ENCODE data around the gene GSK3B.

GSK3B gene

DNA sequence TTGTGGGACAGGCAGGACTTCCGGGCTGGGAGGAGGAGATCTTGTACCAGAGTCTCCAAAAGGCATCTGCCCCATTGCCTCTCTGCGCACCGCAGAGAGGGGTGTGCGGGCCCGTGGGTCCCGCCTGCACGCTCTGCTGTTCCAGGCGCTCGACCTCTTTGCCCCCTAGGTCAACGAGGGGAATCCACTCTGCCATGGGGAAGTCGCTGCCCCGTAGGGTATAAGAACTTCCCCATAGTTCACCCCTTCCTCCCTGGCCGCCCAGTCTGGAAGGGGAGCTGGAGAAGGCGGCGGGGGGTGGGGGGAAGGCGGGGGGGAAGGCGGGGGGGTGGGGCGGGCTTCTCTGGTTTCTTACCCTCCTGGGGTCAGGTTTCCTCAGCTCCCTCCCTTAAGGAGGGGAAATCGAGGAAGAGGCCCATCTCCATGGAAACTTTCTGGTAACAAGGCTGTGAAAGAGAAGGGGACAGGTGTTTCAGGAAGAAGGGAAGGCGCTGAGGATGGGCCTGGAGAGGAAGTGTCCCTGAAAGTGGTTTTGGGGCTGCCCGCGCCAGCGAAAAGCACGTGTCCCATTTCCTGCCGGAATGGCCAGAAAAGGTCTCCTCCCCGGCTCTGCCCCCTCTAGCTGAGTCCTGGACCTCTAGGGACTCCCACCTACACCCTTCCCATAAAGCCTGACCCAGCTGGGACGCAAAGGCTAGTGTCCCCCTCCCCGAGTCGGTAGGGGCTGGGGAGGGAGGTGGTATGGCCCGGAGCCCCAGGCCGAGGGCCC lies 284.8 kb downstream of the GSK3B start:
- no peak for DNase-seq

DNA sequence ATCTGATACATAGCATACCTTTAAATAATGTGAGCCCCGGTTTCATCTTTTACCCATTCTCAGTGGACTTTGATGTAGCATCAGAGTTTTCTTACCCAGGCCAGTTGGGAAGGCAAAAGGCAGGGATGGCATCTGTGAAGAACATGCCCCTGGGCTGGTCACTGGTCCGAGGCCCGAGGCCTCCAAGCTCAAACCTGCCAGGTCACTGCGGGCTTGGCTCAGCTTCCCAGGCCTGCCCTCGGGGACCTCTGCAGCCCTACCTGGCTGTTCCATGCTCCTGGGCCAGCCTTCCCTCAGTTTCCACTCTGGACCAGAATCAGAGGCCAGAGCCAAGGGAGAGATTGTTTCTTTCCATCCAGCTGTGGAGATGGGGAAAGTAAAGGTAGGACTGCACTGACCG lies 285.4 kb downstream of the GSK3B start:
- DNase-seq: no peak

DNA sequence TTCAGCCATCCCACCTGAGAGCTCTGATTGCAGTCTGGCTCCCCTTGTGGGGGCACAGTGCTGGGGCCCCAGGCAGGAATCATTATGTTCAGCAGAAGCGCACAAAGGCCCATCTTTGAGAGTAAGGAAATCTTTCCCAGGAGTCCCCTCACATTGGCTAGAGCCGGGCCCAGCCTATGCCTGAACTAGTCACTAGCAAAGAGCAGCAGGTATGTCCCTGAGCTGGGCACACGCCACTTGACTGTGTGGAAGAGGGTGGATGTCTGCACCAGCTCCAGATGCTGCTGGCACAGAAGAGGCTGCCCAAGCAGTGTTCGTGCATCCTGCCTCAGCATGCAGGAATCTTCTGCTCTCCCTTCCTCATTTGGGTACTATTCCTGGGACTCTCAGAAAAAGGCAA lies 286.0 kb downstream of the GSK3B start:
- no peak for DNase-seq

DNA sequence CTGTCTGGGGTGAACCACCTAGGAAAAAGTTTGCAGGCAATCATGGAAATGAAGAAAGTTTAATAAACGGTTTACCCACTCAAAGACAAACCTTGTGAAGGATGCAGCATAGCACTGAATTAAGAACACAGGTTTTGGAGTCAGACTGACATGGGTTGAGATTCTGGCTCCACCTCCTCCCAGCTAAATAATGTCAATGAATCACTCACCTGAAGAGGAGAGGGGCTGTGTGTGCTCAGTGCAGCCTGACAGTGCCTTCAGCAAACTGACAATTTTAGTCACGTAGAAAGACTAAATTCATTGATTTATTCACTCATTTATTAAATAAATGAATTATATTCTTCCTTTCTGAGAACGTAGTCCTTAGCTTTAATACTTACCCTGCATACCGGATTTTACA lies 293.4 kb downstream of the GSK3B start:
- no peak for DNase-seq

DNA sequence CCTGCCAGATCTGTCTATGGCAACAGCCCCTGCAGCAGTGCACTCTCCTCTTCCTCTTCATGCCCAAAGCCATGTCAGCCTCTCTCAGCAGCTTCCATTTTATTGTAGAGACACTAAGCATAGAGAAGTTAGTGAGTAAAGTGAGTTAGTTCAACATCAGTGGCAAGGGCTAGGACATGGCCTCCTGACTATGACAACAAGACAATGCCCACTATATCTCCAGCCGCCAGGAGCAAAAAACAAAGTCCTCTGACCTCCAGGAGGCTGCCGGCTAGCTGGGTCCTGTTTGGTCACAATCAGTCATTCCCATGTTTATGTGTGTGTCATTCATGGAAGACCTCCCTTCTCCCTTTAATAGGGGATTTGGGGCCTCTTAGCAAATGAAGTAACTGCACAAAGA lies 297.5 kb downstream of the GSK3B start:
- DNase-seq: no peak

DNA sequence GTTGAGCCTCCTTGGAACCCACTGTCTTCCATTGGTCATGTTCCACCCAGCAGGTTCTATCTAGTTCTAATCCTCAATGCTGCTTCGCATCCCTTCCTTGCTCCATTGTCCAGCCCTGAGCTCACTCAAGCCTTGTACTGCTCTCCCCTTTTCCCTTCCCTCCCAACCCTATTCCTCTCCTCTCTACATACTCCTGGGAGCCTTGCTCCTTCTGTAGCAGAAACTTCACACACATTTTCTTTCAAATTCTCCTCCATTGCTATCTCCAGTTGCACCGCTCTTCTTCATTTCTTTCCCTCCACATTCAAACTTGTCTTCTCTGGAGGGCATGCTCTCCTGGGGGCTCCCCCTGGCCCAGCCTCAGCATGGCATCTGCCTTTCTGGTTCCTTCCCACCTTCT lies 297.9 kb downstream of the GSK3B start:
- no peak for DNase-seq

DNA sequence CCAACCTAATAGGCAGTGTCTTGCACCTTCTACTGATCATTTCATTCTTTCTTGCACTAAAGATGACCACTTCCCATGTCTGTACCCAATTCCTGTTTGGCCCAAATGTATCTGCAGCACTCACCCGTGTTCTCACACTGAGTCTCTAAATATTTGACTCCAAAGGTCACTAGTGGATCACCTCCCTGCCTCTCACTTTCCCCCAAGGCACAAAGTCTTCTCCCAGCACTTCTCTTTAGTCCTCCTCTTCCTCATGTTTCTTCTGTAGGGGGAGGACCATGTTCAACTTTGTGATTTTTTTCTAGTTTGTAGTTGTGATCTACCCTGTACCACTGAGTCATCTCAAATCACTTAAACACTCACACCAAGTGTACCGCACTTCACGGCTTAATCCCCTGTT lies 298.4 kb downstream of the GSK3B start:
- DNase-seq: no peak

DNA sequence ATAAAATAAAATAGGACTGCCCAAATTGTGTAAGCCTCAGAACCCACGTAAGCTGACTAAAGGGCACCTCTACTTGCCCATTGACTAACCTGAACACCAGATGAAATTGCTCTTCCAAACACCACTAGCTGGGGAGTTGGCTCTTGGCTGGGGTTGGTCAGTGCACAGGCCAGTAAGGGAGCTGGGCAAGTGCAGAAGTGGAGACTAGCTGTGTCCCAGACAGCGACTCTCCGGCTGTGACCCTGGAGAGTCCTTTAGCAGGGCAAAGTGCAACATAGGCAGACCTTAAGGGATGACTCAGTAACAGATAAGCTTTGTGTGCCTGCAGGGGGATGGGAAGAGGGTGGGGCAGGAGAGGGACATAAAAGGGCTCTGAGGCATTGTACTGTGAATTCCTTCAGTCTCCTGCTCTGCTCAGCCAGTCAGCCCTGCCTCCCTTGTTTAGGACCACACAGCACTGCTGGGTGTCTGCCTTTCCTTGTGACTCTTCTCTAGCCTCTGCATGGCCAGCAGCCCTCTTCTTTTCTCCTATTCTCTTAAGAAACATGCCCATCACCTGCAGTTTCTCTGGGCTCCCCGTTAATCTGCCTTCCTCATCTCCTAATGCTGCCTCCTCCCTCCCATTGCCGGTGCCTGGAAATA lies 299.2 kb downstream of the GSK3B start:
- DNase-seq: no peak

DNA sequence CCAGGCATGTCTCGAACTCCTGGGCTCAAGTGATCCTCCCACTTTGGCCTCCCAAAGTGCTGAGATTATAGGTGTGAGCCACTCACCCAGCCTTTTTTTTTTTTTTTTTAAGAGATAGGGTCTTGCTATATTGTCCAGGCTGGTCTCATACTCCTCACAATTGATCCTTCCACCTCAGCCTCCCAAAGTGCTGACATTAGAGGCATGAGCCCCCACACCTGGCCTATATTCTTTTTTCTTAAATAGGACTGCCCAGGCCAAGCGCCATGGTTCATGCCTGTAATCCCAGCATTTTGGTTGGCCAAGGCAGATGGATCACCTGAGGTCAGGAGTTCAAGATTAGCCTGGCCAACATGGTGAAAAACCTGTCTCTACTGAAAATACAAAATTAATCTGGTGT lies 299.8 kb downstream of the GSK3B start:
- no peak for DNase-seq

DNA sequence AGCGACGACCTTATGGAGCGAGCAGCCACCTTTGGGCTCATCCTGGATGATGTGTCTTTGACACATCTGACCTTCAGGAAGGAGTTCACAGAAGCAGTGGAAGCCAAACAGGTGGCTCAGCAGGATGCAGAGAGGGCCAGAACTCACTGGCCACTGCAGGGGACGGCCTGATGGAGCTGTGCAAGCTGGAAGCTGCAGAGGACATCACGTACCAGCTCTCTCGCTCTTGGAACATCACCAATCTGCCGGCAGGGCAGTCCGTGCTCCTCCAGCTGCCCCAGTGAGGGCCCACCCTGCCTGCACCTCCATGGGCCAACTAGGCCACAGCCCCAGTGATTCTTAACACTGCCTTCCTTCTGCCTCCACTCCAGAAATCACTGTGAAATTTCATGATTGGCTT lies 302.0 kb downstream of the GSK3B start:
- DNase-seq: no peak

DNA sequence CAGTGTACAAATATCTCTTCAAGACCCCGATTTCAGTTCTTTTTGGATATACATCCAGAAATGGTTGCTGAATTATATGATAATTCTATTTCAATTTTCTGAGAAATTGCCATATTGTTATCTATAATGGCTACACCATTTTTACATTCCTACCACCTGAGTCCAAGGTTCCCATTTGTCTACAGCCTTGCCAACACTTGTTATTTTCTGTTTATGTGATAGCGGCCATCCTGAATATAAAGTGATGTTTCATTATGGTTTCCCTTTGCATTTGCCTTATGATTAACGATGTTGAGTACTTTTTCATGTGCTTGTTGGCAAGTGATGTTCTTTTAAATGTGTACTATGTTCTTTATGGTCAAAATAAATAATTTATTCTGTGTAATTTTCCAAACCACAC lies 303.9 kb downstream of the GSK3B start:
- no peak for DNase-seq

DNA sequence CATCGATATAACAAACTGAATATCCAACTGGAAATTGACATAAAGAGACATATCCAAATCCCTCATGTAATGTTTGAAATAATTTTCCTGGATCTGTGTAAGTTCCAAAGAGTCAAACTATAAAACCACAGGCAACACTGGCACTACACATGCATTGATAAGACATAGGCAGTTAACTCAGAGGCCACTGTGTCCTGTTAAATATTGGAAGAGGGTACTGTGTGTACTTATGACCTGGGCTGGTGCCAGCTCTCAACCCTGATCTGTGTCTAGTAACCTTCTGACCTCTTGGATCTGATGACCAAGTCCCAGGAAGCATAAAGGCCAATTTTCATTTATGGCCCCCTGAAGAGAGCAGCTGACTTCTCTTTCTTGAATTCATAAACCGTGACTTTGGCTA lies 307.8 kb downstream of the GSK3B start:
- DNase-seq: no peak

DNA sequence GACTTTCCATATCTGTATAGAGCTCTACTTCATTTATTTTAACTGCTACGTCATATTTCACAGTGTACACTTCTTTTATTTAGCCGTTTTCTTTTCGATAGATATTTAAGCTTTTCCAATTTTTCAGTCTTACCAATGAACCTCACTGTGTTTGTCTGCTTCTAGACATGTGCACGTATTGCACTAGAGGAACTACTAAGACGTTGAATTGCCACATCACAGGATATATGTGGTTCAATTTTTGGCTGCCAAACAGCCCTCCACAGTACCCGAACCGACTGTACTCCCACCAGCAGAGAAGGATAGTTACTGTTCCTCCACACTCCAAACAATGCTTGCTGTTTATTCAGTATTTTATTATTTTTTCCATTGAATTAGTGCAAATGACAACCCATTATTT lies 310.4 kb downstream of the GSK3B start:
- DNase-seq: no peak

DNA sequence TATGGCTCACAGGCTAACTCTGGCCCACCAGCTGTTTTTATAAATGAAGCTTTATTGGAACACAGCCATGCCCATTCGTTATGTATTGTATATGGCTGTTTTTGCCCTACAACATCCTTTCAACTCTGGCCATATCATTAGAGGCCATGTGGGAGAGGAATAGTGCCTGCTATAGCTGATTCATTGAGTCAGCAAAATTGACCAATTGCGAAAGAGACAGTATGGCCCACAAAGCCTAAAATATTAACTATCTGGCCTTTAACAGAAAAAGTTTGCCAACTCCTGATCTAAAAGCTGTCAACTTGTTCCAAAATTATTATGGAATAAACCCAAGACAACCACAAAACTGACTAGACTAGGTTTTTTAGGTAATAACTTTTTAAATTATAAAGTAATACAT lies 311.0 kb downstream of the GSK3B start:
- DNase-seq: no peak

DNA sequence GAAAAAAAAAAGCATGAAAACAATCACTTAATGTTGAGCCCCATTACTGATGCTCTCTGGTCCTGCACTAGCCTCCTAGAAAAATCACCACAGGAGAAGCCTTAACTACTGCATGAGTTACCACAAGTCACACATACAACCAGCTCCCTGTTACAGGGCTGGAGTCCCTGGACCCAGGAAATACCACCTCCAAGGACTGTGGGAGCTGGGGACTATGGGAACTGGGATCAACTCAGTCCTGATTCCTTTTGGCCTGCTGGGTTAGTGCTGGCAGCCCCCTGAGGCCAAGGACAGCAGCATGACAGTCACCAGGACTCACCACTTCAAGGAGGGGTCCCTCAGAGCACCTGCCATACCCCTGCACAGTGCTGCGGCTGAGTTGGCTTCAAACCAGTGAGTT lies 311.8 kb downstream of the GSK3B start:
- no peak for DNase-seq

DNA sequence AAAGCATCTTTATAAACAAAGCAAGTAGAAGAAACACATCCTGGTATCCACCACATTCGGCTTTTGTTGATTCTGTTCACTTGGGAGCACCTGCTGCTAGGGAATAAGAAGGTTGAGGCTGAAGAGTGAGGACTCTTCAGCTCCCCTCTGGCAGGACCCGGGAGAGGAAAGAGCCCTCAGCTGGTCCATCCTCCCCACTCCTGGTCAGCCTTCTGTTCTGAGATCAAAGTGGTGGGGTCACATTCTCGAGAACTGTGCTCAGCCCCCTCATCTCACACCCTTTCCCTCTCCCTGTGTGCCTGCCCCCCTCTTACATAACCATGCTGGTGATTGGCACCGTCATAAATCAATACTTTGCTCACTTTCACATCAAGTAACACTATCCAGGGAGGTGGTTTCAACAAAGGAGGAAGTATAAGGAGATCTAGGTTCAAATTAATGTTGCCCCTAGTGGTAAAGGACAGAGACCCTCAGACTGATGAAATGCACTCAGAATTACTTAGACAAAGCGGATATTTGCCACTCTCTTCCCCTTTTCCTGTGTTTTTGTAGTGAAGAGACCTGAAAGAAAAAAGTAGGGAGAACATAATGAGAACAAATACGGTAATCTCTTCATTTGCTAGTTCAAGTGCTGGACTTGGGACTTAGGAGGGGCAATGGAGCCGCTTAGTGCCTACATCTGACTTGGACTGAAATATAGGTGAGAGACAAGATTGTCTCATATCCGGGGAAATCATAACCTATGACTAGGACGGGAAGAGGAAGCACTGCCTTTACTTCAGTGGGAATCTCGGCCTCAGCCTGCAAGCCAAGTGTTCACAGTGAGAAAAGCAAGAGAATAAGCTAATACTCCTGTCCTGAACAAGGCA lies 312.7 kb downstream of the GSK3B start, which contains the start of gene NR1I2:
NR1I2 (plus strand) TSS at position 772 of the 869 bp plus-strand sequence.
- no peak for DNase-seq

DNA sequence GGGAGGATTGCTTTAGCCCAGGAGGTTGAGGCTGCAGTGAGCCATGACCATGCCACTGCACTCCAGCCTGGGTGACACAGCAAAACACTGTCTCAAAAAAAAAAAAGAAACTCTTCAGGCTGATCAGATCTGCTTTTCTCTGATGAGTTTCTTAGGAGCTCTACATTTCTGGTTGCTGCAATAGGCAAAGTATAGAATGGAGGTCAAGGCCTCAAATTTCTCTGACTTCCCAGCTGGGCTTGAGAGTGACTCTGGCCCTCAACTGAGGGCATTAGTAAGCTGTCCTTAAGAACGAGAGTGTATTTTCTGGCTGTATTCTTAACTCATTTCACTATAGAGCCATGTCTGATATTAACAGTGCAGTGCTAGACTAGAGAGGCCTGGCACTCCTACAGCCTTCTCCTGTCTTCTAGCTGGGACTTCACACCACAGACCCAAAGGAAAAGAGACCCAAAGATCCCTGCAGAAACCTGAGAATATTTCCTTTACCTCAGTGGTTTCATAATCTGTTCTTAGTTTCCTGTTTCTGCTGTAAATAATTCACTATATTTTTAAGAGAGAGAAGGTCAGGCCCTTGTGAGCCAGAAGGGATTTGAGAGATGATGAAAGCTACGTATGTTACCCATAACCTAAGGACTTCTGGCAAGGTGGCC lies 314.4 kb downstream of the GSK3B start:
- no peak for DNase-seq

DNA sequence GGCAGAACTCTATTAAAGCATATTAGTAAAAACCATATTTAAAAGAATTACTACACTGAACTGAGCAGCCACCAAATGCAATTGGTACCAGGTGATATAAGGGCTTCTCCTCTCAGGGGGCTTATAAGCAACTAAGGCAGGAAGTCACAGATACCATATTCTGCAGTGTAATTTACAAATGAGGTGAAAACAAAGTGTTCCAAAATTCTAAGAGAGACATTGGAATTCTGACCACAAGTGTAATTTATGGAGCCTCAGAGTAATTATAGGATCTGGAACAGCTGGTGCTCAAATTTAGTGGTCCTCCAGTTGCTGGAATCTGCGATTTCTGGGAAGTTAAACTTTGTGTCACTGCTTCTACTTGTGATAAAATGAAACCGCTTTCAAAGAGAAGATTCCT lies 315.4 kb downstream of the GSK3B start:
- no peak for DNase-seq

DNA sequence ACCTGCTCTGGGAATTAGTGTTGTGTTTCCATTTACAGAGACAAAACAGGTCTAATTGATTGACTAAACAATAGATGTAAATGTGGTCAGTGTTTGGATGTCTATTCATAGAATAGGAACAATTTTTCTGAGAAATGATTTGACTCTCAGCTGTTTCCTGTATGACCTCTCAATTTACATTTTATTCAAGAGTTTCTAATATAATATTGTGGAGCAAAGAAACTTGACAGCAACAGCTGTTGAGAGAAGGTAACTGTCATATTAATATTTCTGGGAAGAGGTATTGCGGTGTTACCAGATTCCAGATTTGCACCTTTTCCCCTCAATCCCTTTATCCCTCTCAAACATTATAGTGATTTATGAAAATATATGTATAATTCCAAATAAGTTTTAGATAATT lies 316.1 kb downstream of the GSK3B start:
- DNase-seq: no peak

DNA sequence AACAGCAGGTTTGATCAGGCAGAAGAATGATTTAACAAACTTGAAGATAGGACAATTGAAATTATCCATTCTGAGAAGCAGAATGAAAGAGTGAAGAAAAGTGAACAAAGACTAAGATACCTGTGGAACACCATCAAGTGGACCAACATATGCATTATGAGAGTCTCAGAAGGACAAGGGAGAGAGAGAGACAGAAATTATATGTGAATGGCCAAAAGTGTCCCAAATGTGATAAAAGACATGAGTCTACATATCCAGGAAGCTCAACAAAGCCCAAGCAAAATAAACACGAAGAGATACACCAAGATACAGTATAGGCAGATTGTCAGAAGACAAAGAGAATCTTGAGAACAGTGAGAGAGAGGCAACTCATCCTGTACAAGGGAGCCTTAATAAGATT lies 317.9 kb downstream of the GSK3B start:
- DNase-seq: no peak

DNA sequence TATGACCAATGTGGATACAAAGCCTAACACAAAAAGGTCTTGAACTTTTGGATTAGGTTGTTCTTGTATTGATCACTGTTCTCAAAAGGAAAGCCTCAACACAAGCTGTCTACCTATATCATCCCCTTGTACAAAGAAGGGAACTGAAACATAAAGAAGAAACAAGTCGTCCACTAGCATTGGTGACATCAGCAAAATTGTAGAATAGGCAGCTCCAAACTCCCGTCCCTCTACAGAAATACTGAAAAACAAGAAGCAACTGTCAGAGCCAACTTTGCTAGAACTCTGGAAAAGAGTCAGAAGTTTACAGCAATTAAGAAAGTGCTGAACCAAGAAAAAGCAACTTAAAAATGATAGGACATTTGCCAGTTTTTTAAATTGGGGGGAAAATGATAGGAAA lies 319.8 kb downstream of the GSK3B start:
- DNase-seq: no peak

Data from NK-92 treated with Interleukin-12 subunit alpha and Interleukin-12 subunit beta, amount 100 ng/mL, for 24 hours (cell line).